Measurements from ENCODE around the gene ADGRL3. TPM values are rescaled to one million over a fixed set of nuclear protein-coding genes. Genes with fewer than 3 reads are reported as not detected.

Gene ADGRL3
- total and polyA plus RNA-seq, 2 donors (not counting 1 experiment from before 2014, with no cell fraction given): not detected

GRCh38 chr4:61201961-61202637, 2.0 kb downstream of the ADGRL3 start:
- no peak for TF ChIP-seq EZH2 (IDR thresholded peaks at IDR 0.05; ENCODE audit: borderline replicate concordance, insufficient read depth, low read depth, low read length, poor library complexity, severe bottlenecking)
- TF ChIP-seq, protein P1, sequence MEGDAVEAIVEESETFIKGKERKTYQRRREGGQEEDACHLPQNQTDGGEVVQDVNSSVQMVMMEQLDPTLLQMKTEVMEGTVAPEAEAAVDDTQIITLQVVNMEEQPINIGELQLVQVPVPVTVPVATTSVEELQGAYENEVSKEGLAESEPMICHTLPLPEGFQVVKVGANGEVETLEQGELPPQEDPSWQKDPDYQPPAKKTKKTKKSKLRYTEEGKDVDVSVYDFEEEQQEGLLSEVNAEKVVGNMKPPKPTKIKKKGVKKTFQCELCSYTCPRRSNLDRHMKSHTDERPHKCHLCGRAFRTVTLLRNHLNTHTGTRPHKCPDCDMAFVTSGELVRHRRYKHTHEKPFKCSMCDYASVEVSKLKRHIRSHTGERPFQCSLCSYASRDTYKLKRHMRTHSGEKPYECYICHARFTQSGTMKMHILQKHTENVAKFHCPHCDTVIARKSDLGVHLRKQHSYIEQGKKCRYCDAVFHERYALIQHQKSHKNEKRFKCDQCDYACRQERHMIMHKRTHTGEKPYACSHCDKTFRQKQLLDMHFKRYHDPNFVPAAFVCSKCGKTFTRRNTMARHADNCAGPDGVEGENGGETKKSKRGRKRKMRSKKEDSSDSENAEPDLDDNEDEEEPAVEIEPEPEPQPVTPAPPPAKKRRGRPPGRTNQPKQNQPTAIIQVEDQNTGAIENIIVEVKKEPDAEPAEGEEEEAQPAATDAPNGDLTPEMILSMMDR (IDR thresholded peaks at IDR 0.05): no peak
- no peak overlapping the region for H3K4me3 Mint-ChIP-seq
- intact Hi-C loops (cut with micrococcal nuclease): no loop called here
- no peak overlapping the region for H2AFZ ChIP-seq (ENCODE audit: insufficient read depth, low read depth, low read length, poor library complexity, severe bottlenecking)
- H4K20me1 ChIP-seq (ENCODE audit: control insufficient read depth, insufficient read depth, low read length, poor library complexity, severe bottlenecking): no peaks in the 10 kb centered on the region
- no peaks in the 10 kb centered on the region for H3K79me2 ChIP-seq (ENCODE audit: control insufficient read depth, insufficient read depth, low read length)
- no peak overlapping the region for H3K27ac Mint-ChIP-seq
- no peak overlapping the region for H3K4me3 ChIP-seq (ENCODE audit: control extremely low read depth in 1 of 5, extremely low read depth in 1 of 5, insufficient read depth in 1 of 5, low read depth in 2 of 5, low read length in 4 of 5)
- peaks cover 0 to 29% (median 10%) of the 10 kb centered on the region in 4 experiments for H3K27me3 ChIP-seq (replicated peaks in 1 of 4; ENCODE audit: control extremely low read depth in 1 of 4, control insufficient read depth in 3 of 4, insufficient read depth in 4 of 4, low read length in 3 of 4)
- no peak overlapping the region for H3K27ac ChIP-seq (ENCODE audit: low read length in 2 of 2)
- no peak overlapping the region for H3K9ac ChIP-seq (ENCODE audit: low read length)
- peaks cover 3% of the 10 kb centered on the region for H3K4me1 Mint-ChIP-seq
- ATAC-seq (ENCODE audit: low read depth) (no peak), DNase-seq (no peak)
- peaks cover 0 to 21% (median 0%) of the 10 kb centered on the region in 3 donors for H3K9me3 ChIP-seq (ENCODE audit: control extremely low read depth in 1 of 3, control insufficient read depth in 2 of 3, insufficient read depth in 1 of 3, low read length in 2 of 3)
- H3K9me3 Mint-ChIP-seq (ENCODE audit: insufficient read depth): no peaks in the 10 kb centered on the region
- H3K27me3 Mint-ChIP-seq: peaks cover 34% of the 10 kb centered on the region
- no peaks in the 10 kb centered on the region for H3K4me1 ChIP-seq (ENCODE audit: control insufficient read depth in 2 of 2, insufficient read depth in 2 of 2, low read length in 2 of 2)
- no peak overlapping the region for H3K4me2 ChIP-seq (replicated peaks; ENCODE audit: low read depth, low read length, poor library complexity, severe bottlenecking)
- no peaks in the 10 kb centered on the region for H3K36me3 ChIP-seq (replicated peaks in 1 of 2; ENCODE audit: control extremely low read depth in 1 of 2, control insufficient read depth in 1 of 2, extremely low read depth in 1 of 2, insufficient read depth in 2 of 2, low read length in 1 of 2)
- ChIA-PET CTCF (no interaction called here), POLR2A (no interaction called here)
- WGBS (ENCODE audit: insufficient coverage): 5% methylated on average over 44 of the region's 51 CpGs

- no peak overlapping the region for H3K27ac Mint-ChIP-seq
- Histone ChIP-seq H3K4me3 (ENCODE audit: control extremely low read depth in 1 of 5, extremely low read depth in 1 of 5, insufficient read depth in 1 of 5, low read depth in 2 of 5, low read length in 4 of 5) (no peak overlapping the region), H3K9ac (ENCODE audit: low read length) (no peak overlapping the region), H3K36me3 (replicated peaks in 1 of 2; ENCODE audit: control extremely low read depth in 1 of 2, control insufficient read depth in 1 of 2, extremely low read depth in 1 of 2, insufficient read depth in 2 of 2, low read length in 1 of 2) (no peaks in the 10 kb centered on the region), H4K20me1 (ENCODE audit: control insufficient read depth, insufficient read depth, low read length, poor library complexity, severe bottlenecking) (no peaks in the 10 kb centered on the region), H3K4me1 (ENCODE audit: control insufficient read depth in 2 of 2, insufficient read depth in 2 of 2, low read length in 2 of 2) (no peaks in the 10 kb centered on the region), H3K79me2 (ENCODE audit: control insufficient read depth, insufficient read depth, low read length) (no peaks in the 10 kb centered on the region), H2AFZ (ENCODE audit: insufficient read depth, low read depth, low read length, poor library complexity, severe bottlenecking) (no peak overlapping the region), H3K4me2 (replicated peaks; ENCODE audit: low read depth, low read length, poor library complexity, severe bottlenecking) (no peak overlapping the region), H3K9me3 (ENCODE audit: control extremely low read depth in 1 of 3, control insufficient read depth in 2 of 3, insufficient read depth in 1 of 3, low read length in 2 of 3) (peaks cover 0 to 21% (median 0%) of the 10 kb centered on the region in 3 donors), H3K27me3 (replicated peaks in 1 of 4; ENCODE audit: control extremely low read depth in 1 of 4, control insufficient read depth in 3 of 4, insufficient read depth in 4 of 4, low read length in 3 of 4) (peaks cover 0 to 29% (median 10%) of the 10 kb centered on the region in 4 experiments), H3K27ac (ENCODE audit: low read length in 2 of 2) (no peak overlapping the region)
- H3K4me1 Mint-ChIP-seq: peaks cover 3% of the 10 kb centered on the region
- TF ChIP-seq, protein P1 (IDR thresholded peaks at IDR 0.05): no peak
- no peak for TF ChIP-seq EZH2 (IDR thresholded peaks at IDR 0.05; ENCODE audit: borderline replicate concordance, insufficient read depth, low read depth, low read length, poor library complexity, severe bottlenecking)
- no peak for DNase-seq
- ATAC-seq (ENCODE audit: low read depth): no peak
- WGBS (ENCODE audit: insufficient coverage): 11% methylated on average over 38 of the region's 41 CpGs
- H3K4me3 Mint-ChIP-seq: no peak overlapping the region
- intact Hi-C loops (cut with micrococcal nuclease): no loop called here
- CTCF ChIA-PET: no interaction called here
- POLR2A ChIA-PET: no interaction called here
- H3K9me3 Mint-ChIP-seq (ENCODE audit: insufficient read depth): peaks cover 2% of the 10 kb centered on the region
- peaks cover 34% of the 10 kb centered on the region for H3K27me3 Mint-ChIP-seq
Measured at GRCh38 chr4:61202638-61203435, 2.7 kb downstream of the ADGRL3 start.

All from B cell (primary cell).